K562 (cell line): ENCODE results near the gene PDE4D. TPM values are rescaled to one million over a fixed set of nuclear protein-coding genes. Genes with fewer than 3 reads are reported as not detected.

ENCODE experiments used
- ATAC-seq: fragments of 200-7000 bp; cut with Tn5 transposase; 3 replicates; pipeline ENCODE4 v1.9.1; 2020; ENCODE audit warnings: moderate library complexity
- BruUV-seq: library from RNA; stranded (reverse); fragments of 400-500 nt; replicated peaks from 2 replicates; lab custom pipeline; 2021; lab: Mats Ljungman, UMichigan
- CTCF ChIA-PET: fragments of 300-600 bp; formaldehyde crosslinking; extraction: SDS; loops from one replicate; lab custom pipeline; 2021; ENCODE audit warnings: low intra/inter-chr PET ratio; lab: Yijun Ruan, JAX
- POLR2A ChIA-PET: fragments of 300-600, 350-650 bp; sonication (Branson Sonifier 250); formaldehyde crosslinking; extraction: SDS; loops from one replicate; lab custom pipeline; 2021; ENCODE audit warnings: antibody characterized with exemption, inconsistent platforms; lab: Yijun Ruan, JAX
- DNase-seq, 4 experiments: peaks; one replicate each; pipeline versions ENCODE4 v3.0.0 to v3.0.0-alpha.2; 2011 to 2018; ENCODE audit warnings: low spot score in 3 of 4, mixed read lengths in 3 of 4; ENCODE audit errors: extremely low read depth in 1 of 4
- FAIRE-seq: peaks from 2 replicates; lab custom pipeline; 2011; peaks lifted over from hg19 to GRCh38; lab: Jason Lieb, UNC
- H2AFZ ChIP-seq: 2 replicates; pipeline ENCODE4 v1.6.0; 2011; ENCODE audit warnings: low read depth, low read length, control low read depth, inconsistent platforms
- H3K27ac ChIP-seq: fragments of 200-600 bp; 3 replicates; pipeline ENCODE4 v1.8.0; 2011; ENCODE audit warnings: low read depth, mild to moderate bottlenecking, control low read depth, inconsistent platforms, low read length, moderate library complexity, mixed read lengths; ENCODE audit errors: extremely low read depth
- H3K27me3 ChIP-seq, 2 experiments: fragments of 300-600 bp in 1 of 2; 2 replicates in 1 of 2; 3 replicates in 1 of 2; pipeline versions ENCODE4 v1.6.0 to v1.8.0; 2011; ENCODE audit warnings: inconsistent platforms in 2 of 2, low read length in 2 of 2, mild to moderate bottlenecking in 1 of 2, mixed read lengths in 1 of 2, moderate library complexity in 1 of 2; ENCODE audit not compliant: control insufficient read depth in 2 of 2, insufficient read depth in 2 of 2
- H3K36me3 ChIP-seq: fragments of 300-600 bp; 3 replicates; pipeline ENCODE4 v1.8.0; 2011; ENCODE audit warnings: mild to moderate bottlenecking, low read length, inconsistent platforms; ENCODE audit not compliant: control insufficient read depth, insufficient read depth
- H3K4me1 ChIP-seq, 2 experiments: fragments of 200-600 bp in 1 of 2; replicated peaks in 1 of 2; 2 replicates in 1 of 2; 3 replicates in 1 of 2; pipeline versions ENCODE4 v1.5.1 to v1.8.0; 2011; ENCODE audit warnings: inconsistent platforms in 2 of 2, low read length in 2 of 2, mild to moderate bottlenecking in 1 of 2, mixed read lengths in 1 of 2, moderate library complexity in 1 of 2; ENCODE audit not compliant: control insufficient read depth in 2 of 2, insufficient read depth in 2 of 2
- H3K4me2 ChIP-seq: 2 replicates; pipeline ENCODE4 v1.6.1; 2011; ENCODE audit warnings: low read length, control low read depth, inconsistent platforms, mixed read lengths; ENCODE audit not compliant: insufficient read depth
- H3K4me3 ChIP-seq: fragments of 200-600 bp; sonication (generic), shearing (Covaris generic); 2 replicates; pipeline ENCODE4 v1.5.1; 2016; ENCODE audit warnings: control low read depth, inconsistent platforms
- H3K79me2 ChIP-seq: fragments of 200-600 bp; 3 replicates; pipeline ENCODE4 v1.8.0; 2011; ENCODE audit warnings: low read length, inconsistent platforms; ENCODE audit not compliant: control insufficient read depth, insufficient read depth
- H3K9ac ChIP-seq, 2 experiments: 2 replicates each; pipeline versions ENCODE4 v1.6.0 to v1.6.1; 2011; ENCODE audit warnings: low read depth in 2 of 2, low read length in 2 of 2, control low read depth in 1 of 2, inconsistent platforms in 1 of 2, mild to moderate bottlenecking in 1 of 2, mixed read lengths in 1 of 2; ENCODE audit not compliant: insufficient read depth in 1 of 2
- H3K9me1 ChIP-seq: one replicate; pipeline ENCODE4 v1.6.0; 2011; ENCODE audit warnings: inconsistent platforms, mild to moderate bottlenecking, low read length, moderate library complexity; ENCODE audit not compliant: control insufficient read depth, insufficient read depth
- H3K9me3 ChIP-seq: replicated peaks from 2 replicates; pipeline ENCODE4 v1.5.1; 2011; ENCODE audit warnings: low read depth, low read length, inconsistent platforms; ENCODE audit not compliant: control insufficient read depth, insufficient read depth
- H4K20me1 ChIP-seq: replicated peaks from 2 replicates; pipeline ENCODE4 v1.6.1; 2011; ENCODE audit warnings: low read length, inconsistent platforms, mixed read lengths; ENCODE audit not compliant: control insufficient read depth, insufficient read depth
- CC2D1A ChIP-seq: fragments of 450-650 bp; IDR thresholded peaks from 2 replicates; pipeline ENCODE4 v1.6.1; 2017; ENCODE audit warnings: mild to moderate bottlenecking
- CREM ChIP-seq: IDR thresholded peaks from 2 replicates; pipeline ENCODE4 v1.6.1; 2014; ENCODE audit warnings: antibody characterized with exemption, low read depth
- DNMT1 ChIP-seq: fragments of 450-650 bp; IDR thresholded peaks from 2 replicates; pipeline ENCODE4 v1.6.1; 2016; ENCODE audit warnings: antibody characterized with exemption, mild to moderate bottlenecking
- ELF1 ChIP-seq: fragments of 200-800 bp; sonication (Bioruptor generic); IDR thresholded peaks from 2 replicates; pipeline ENCODE4 v1.6.1; 2016; ENCODE audit warnings: missing genetic modification characterization, missing compliant biosample characterization
- EP300 ChIP-seq: IDR thresholded peaks from 2 replicates; pipeline ENCODE4 v1.6.1; 2012; ENCODE audit warnings: low read length, improper control_type of control experiment
- FOXK1 ChIP-seq: sonication (generic); formaldehyde crosslinking; IDR thresholded peaks from 2 replicates; pipeline ENCODE4 v1.8.0; 2022; ENCODE audit warnings: missing genetic modification reagents, mild to moderate bottlenecking, borderline replicate concordance
- NCOA4 ChIP-seq: fragments of 450-650 bp; IDR thresholded peaks from 2 replicates; pipeline ENCODE4 v1.6.1; 2018; ENCODE audit warnings: mild to moderate bottlenecking; ENCODE audit not compliant: partially characterized antibody
- NR2C2 ChIP-seq, 2 experiments: fragments of 200-800 bp in 1 of 2; sonication (Bioruptor generic) in 1 of 2; sonication (generic) in 1 of 2; formaldehyde crosslinking in 1 of 2; IDR thresholded peaks; 2 replicates each; pipeline versions ENCODE4 v1.6.1 to v1.8.0; 2016 to 2022; ENCODE audit warnings: mild to moderate bottlenecking in 1 of 2, missing compliant biosample characterization in 1 of 2, missing genetic modification characterization in 1 of 2, missing genetic modification reagents in 1 of 2
- REST ChIP-seq, 2 experiments: fragments of 450-650 bp; formaldehyde crosslinking in 1 of 2; IDR thresholded peaks; 2 replicates each; pipeline versions ENCODE4 v1.4.0 to v1.6.1; 2014 to 2020; ENCODE audit warnings: mild to moderate bottlenecking in 2 of 2, borderline replicate concordance in 1 of 2, low read depth in 1 of 2
- TRIM25 ChIP-seq: fragments of 450-650 bp; IDR thresholded peaks from 2 replicates; pipeline ENCODE4 v1.7.0; 2016; ENCODE audit warnings: borderline replicate concordance
- ZBTB26 ChIP-seq: fragments of 450-650 bp; formaldehyde crosslinking; IDR thresholded peaks from 2 replicates; pipeline ENCODE4 v1.4.0; 2022; ENCODE audit warnings: missing genetic modification characterization
- ZNF785 ChIP-seq: fragments of 250-450 bp; sonication (Bioruptor Pico); IDR thresholded peaks from 2 replicates; pipeline ENCODE4 v1.4.0; 2020; ENCODE audit warnings: mild to moderate bottlenecking
- in situ Hi-C: fragments of 300-500 bp; cut with MboI; formaldehyde crosslinking; loops from 4 replicates; pipeline ENCODE4 v1.15.0; 2018; ENCODE audit warnings: inconsistent platforms, mixed read lengths
- intact Hi-C: fragments of 100-400 bp; cut with micrococcal nuclease; formaldehyde crosslinking; loops from 2 replicates; pipeline ENCODE4 v1.14.2; 2022
- polyA plus RNA-seq, 8 experiments: library from polyadenylated mRNA; depleted of rRNA in 4 of 8; stranded (reverse) in 5 of 8; unstranded in 3 of 8; fragments of >200 nt; fragmentation: Nextera tagmentation in 2 of 8; fragmentation: Illumina TruSeq in 1 of 8; extraction: Ambion mirVana in 2 of 8; extraction: Trizol in 1 of 8; gene quantifications; 2 replicates each; pipeline versions ENCODE4 v1.2.1 to v1.2.3, GENCODE V29; 2011 to 2014; ENCODE audit warnings: inconsistent platforms in 1 of 8, missing spikeins in 1 of 8
- total RNA-seq, 7 experiments: library from RNA; depleted of rRNA in 6 of 7; stranded (reverse); fragments of >200 nt in 6 of 7; fragmentation: Illumina TruSeq in 2 of 7; extraction: Trizol in 2 of 7; gene quantifications; 2 replicates each; pipeline versions ENCODE4 v1.2.1 to v1.2.3, GENCODE V29; 2011 to 2021; ENCODE audit warnings: low replicate concordance in 1 of 7

PDE4D gene
- total and polyA plus RNA-seq, 9 of the 15 experiments (the other 6 are each of a cell fraction or from before 2014, with no cell fraction given), result 0.04 to 0.46 (median 0.13) TPM

GRCh38 chr5:59423021-59423420 is 470.5 kb downstream of the PDE4D start:
- Histone ChIP-seq H3K27me3 (no peaks in the 10 kb centered on the region), H3K9me3 (no peaks in the 10 kb centered on the region), H2AFZ (no peak overlapping the region), H4K20me1 (no peaks in the 10 kb centered on the region), H3K4me3 (no peak overlapping the region), H3K4me1 (no peaks in the 10 kb centered on the region), H3K4me2 (no peak overlapping the region), H3K36me3 (no peaks in the 10 kb centered on the region), H3K9ac (no peak overlapping the region), H3K27ac (no peak overlapping the region), H3K9me1 (no peaks in the 10 kb centered on the region), H3K79me2 (no peaks in the 10 kb centered on the region)
- BruUV-seq, result no TSS peak
- POLR2A ChIA-PET, result no interaction called here
- FAIRE-seq (no peak), DNase-seq (no peak), ATAC-seq (no peak)
- CTCF ChIA-PET, result no interaction called here
- in situ Hi-C loops (no loop called here), intact Hi-C loops (no loop called here)
- no peak for TF ChIP-seq EP300
- no peak for TF ChIP-seq NCOA4
- no peak for TF ChIP-seq ZBTB26 (CRISPR knock-in tag)
- TF ChIP-seq NR2C2 (CRISPR knock-in tag; IDR thresholded peaks at IDR 0.05), result no peak
- TF ChIP-seq NR2C2 (tag; IDR thresholded peaks at IDR 0.05), result no peak
- TF ChIP-seq TRIM25, result no peak
- TF ChIP-seq DNMT1, result no peak
- TF ChIP-seq ELF1 (tag), result no peak
- no peak for TF ChIP-seq FOXK1 (CRISPR knock-in tag)
- TF ChIP-seq CC2D1A, result no peak
- TF ChIP-seq ZNF785 (CRISPR knock-in tag), result no peak
- TF ChIP-seq CREM, result no peak
- TF ChIP-seq REST (IDR thresholded peaks at IDR 0.05; ENCODE audit: borderline replicate concordance), result no peak
- TF ChIP-seq REST (CRISPR knock-in tag; IDR thresholded peaks at IDR 0.05; ENCODE audit: low read depth), result no peak
